HG02678 (cell line): ENCODE measurements around the gene DIP2C.

Source experiments
- ATAC-seq: cut with Tn5 transposase; IDR thresholded peaks from one replicate; pipeline ENCODE4 v1.9.1; 2021; ENCODE audit warnings: mild to moderate bottlenecking, moderate library complexity; ENCODE audit not compliant: unreplicated experiment

DIP2C gene

DNA sequence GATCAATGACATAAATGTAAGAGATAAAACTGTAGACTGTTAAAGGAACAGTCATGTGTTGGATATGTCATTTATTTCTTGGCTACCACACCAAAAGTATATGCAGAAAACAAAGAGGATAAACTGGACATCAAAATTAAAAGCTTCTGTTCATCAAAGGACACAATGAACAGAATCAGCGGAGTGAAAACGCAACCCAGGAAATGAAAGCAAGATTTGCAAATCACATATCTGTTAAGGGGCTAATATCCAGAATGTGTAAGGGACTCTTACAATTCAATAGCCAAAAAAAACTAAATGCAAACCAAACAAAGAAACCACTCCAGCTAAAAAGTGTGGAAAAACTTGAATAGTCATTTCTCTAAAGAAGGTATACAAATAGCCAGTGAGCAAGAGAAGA is 390.0 kb downstream of the DIP2C start:
- peak; percentile 47 for ATAC-seq

DNA sequence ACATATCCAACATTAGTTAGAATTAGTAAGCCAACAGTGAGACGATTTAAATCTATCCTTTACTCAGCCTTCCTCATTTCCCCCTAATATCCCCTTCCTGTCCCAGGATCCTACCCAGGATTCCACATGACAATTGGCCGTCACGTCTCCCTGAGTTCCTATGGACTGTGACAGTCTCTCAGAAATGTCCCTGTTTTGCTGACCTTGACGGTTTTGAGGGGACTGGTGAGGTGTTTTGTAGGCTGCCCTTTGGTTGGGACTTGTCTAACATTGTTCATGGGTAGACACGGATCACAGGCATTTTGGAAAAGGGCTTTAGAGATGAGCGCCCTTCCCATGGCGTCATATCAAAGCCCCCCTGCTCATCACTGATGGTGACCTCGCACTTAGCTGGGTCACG is 391.4 kb downstream of the DIP2C start:
- no peak for ATAC-seq

- no peak for ATAC-seq
Observed at GRCh38 chr10:297567-297966, 391.9 kb downstream of the DIP2C start.

- no peak for ATAC-seq
Observed at GRCh38 chr10:293636-294035, 395.8 kb downstream of the DIP2C start.

DNA sequence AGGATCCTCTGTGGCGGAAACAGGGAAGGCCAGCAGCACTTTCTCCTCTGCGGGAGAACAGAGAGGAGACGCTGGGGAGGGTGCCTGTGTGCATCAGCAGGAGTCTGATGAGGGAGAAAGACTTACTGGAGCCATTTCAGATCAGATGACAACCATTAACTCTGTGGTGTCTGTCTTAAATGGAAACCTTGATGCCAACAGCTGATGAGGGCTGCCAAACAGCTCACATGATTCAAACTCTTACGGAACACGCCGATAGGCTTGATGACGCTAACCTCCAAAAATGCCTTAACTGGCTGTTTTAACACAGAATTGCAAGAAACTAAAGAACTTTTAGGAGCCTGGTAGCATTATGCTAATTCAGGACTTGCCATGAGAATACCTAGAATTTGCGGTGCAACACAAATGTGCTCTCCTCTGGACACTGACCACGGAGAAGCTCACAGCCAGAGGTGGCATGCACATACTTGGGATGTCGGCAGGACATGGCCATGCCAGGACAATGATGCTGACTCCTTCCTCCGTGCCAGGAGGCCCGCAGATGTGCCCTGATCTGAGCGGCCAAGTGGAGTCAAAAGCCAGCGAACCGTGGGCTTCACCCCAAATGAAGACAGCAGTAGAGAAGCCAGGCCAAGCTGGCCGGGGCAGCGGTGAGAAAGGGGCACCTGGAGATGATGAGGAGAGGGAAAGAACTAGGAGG is 399.3 kb downstream of the DIP2C start:
- no peak for ATAC-seq

DNA sequence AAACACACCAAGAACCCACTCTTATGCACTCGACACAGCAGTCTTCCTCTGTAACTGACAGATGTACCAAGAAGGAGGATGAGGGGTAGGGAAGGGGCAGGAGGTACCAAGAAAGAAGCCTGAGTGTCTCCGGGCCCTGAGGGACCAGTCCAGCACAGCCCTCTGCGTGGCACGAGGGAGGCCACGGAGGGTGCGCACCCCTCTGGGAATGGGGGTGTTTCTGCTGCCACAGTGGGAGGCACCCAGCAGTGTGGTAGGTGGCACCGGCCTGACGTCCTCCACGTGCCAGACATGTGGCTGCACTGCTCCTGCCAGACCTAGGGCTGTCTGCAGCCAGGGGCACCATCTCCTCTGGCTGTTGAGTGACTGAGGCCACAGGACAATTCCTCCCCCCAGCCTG is 399.9 kb downstream of the DIP2C start:
- ATAC-seq = no peak

DNA sequence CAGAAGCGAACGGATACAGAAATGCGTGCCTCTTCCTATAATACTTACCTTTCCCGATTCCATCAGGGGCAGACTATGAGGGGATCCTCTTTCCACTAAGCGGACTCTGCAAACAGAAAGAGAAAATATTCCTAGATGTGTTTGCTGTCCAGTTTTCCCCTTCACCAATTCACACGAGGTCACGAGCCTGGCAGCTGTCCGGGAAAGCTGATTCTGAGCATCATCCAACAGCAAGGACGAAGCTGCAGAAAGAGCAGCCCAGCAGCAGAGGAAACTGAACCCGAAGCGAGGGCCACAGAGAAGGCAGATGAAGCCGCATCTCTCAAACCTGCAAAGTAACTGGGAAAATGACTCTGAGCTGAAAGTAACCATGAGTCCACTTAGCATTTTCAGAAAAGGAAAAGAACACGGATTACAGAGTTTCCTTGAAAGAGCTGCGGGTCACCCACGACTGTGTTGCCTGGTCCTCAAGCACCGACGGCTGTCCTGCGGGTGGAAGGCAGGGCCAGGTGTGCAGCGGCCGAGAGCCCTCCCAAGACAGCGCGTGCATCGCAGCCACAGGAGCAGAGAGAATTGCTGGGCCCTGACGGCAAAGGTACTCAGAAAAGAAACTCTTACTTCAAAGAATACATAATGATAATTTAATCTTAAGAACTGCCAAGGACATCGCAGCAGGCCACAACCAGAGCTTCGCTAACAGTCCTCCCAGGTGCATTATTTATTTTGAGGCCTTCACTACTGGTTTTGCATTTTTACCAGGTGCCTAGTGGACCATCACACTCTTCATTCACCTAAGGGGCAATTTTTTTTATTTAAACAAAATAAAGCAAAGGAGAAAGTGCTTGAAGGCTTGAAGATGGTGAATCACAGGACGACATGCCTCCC is 400.9 kb downstream of the DIP2C start:
- ATAC-seq = no peak

GRCh38 chr10:287814-288213 is 401.7 kb downstream of the DIP2C start:
- no peak for ATAC-seq

DNA sequence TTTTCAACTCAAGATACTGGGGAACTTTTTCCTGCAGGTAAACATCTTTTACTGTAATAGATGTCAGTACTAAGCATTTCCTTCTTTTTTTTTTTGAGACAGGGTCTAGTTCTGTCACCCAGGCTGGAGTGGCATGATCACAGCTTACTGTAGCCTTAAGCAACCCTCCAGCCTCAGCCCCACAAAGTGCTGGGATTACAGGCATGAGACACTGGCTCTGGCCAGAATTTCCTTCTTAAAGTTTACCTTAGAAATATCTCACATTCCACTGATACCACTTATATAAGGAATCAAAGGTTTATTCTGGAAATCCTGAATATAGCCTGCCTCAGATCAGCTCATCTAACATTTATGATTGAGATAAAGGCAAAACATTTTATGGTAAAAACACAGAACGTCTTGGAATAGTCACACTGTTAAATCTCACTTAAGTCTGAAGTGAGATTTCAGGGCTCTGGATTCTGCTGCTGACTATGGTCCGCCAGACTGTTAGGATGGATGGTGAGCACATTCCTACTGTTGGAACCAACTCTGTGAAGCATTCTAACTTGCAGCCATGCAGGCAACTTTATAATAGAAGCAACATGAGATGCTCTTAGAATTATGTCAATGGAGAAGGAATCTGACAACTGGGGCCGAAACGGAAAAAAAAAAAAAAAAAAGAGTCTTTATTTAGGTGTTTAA is 402.3 kb downstream of the DIP2C start:
- no peak for ATAC-seq

DNA sequence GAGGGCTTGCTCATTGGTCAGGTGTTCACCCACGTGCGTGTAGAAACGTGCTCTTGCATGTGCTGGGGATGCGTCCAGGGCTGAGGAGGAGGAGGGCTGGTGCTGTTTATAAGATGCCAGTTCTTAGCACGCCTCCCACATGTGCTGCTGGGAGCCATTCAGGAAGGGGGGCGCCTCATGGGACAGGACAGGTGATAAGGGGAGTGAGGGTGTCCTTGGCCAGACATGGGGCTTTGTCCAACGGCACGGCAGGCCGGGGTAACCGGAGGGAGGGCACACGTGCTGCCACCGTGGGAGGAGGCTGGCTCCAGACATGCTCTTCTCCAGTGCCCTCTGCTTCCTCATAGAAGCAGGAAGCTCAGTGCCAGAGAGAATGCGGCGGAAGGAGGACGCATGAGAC is 404.3 kb downstream of the DIP2C start:
- no peak for ATAC-seq

DNA sequence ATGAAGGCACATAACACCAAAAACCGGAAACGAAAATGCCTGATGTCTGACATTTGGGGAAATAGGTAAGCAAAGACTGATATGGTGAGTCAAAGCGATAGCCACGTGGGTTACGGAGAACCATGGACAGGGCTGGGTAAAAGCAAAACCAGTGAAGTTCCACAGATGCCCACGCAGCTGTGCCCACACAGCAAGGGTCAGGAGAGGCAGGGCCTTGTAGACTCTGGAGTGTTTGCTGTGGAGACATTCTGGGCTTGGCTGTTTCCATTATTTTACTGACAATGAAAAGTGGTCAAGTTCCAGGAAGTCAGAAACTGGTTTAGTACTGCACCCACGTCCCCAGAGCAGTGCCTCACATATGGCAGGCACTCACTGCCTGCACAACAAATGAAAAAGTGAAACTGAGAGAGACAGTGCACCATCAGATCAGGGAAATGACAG is 405.5 kb downstream of the DIP2C start:
- peak; percentile 85 for ATAC-seq

GRCh38 chr10:283140-283479 is 406.4 kb downstream of the DIP2C start:
- no peak for ATAC-seq

DNA sequence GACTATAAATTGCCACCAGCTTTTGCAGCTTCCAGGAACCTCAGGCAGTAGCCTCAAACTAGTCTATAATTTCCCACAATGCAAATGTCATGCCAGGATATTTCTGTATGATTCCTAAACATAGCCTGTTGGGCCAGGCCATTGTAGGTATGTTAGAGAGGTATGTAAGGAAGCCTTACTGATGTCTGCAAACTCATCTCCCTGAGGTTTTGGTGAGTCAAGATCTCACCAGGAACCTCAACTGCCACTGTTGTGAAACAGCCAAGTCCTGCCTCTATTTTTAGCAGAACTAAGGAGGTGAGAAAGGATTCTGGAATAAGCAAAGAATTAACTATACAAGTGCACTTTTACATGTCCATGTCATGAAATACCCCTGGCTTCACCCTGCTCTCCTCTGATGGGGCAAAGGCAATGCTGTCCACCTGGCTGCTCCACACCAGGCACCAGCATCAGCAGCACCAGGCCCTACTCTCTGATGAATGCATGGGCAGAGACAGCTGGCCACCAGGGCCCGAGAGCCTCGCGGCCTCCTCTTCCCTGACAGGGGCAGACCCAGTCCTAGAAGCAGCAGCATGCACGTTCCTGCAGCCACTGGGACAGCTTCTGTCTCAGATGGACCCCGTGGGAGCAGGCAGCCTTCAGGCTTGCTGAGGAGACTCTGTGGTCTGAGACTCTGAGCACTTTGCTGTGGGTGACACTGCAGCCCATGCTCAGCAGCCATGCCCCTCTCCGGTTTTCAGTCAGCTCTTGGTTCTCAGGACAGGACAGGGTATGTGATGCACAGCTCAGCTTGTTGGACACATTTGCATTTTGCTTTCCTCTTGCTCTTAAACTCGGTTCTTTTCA is 407.0 kb downstream of the DIP2C start:
- ATAC-seq = no peak

GRCh38 chr10:279655-280054 is 409.8 kb downstream of the DIP2C start:
- no peak for ATAC-seq

- ATAC-seq = no peak
Observed at GRCh38 chr10:279232-279631, 410.2 kb downstream of the DIP2C start.

GRCh38 chr10:278707-279106 is 410.8 kb downstream of the DIP2C start:
- no peak for ATAC-seq

GRCh38 chr10:277963-278362 is 411.5 kb downstream of the DIP2C start:
- ATAC-seq = no peak

DNA sequence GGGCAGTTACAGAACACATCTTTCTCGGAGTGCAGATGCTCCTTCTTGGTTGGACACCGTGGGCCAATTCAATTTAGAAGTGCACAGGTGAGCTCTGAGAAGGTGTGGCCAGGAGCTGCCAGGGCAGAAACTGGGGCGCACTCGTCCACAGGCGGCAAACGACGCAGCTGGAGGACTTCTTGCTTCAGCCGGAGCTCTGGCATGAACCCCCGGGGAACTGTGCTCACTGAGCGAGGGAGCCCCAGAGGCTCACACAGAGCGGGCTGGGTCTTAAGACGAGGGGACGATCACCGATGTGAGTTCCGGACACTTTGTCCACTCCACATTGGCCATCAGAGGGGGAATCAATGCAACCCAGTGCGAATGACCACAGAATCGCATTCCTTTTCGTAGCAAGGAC is 413.8 kb downstream of the DIP2C start:
- ATAC-seq = no peak

DNA sequence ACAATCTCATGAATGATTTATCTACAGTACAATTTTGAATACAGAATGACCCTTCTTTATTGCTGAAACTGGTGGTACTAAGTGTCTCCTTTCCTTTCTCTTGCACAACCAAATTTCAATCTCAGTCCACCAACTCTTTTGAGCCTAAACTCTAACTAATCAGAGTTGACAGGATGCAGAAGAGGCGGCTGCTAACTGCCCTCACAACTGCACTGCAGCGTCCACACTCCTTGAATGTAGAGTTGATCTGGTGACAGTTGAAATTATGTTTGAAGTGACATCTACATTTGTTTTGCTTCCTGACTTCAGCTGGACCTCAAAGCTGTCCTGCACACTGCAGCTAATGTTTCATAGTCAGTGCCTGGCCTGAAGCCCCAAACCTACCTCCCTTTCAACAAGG is 414.6 kb downstream of the DIP2C start:
- no peak for ATAC-seq

- no peak for ATAC-seq
Observed at GRCh38 chr10:273088-273487, 416.4 kb downstream of the DIP2C start.

- ATAC-seq = no peak
Observed at GRCh38 chr10:271722-272121, 417.7 kb downstream of the DIP2C start.
